ENCODE data around the gene NMNAT3.

- no peak for TF ChIP-seq CTCF (IDR thresholded peaks at IDR 0.05; ENCODE audit: low read length)
- TF ChIP-seq EZH2 (IDR thresholded peaks at IDR 0.05; ENCODE audit: borderline replicate concordance, low read length) = no peak
These were observed 139.0 kb downstream of the NMNAT3 start for GRCh38 chr3:139538733-139539132.

Data from OCI-LY1 (cell line).